ENCODE results near the gene WDR88. TPM values are rescaled to one million over a fixed set of nuclear protein-coding genes. Genes with fewer than 3 reads are reported as not detected.

The WDR88 gene
- total and polyA plus RNA-seq, 2 of the 13 experiments (the other 11 are each of a cell fraction or from before 2014, with no cell fraction given) = not detected

- 0 out of 4 replicates have a peak, but pooled peaks of 1 of the 2 experiments have one; percentile 6 for TF ChIP-seq REST (IDR thresholded peaks at IDR 0.05; ENCODE audit: borderline replicate concordance in 1 of 2, low read depth in 1 of 2, low read length in 2 of 2)
- TF ChIP-seq MYNN (CRISPR knock-in tag; IDR thresholded peaks at IDR 0.05; ENCODE audit: low read depth) = no peak
- peak; percentile 76 for TF ChIP-seq PATZ1 (CRISPR knock-in tag; IDR thresholded peaks at IDR 0.05)
- 0 out of 2 replicates have a peak, but pooled peaks have one; percentile 8 for TF ChIP-seq RAD21 (CRISPR knock-in tag; IDR thresholded peaks at IDR 0.05)
- no peak for TF ChIP-seq JARID2 (CRISPR knock-in tag; IDR thresholded peaks at IDR 0.05; ENCODE audit: insufficient replicate concordance)
- no peak for TF ChIP-seq ZNF207 (IDR thresholded peaks at IDR 0.05; ENCODE audit: borderline replicate concordance)
- 0 out of 2 replicates have a peak, but pooled peaks have one; percentile 63 for TF ChIP-seq ZNF572 (CRISPR knock-in tag; IDR thresholded peaks at IDR 0.05)
- 0 out of 2 replicates have a peak, but pooled peaks have one; percentile 53 for TF ChIP-seq ZNF576 (CRISPR knock-in tag; IDR thresholded peaks at IDR 0.05)
- peak; percentile 41; the same call in 1 of the 2 replicates for TF ChIP-seq ZNF678 (CRISPR knock-in tag; IDR thresholded peaks at IDR 0.05)
- TF ChIP-seq MTF2 (CRISPR knock-in tag; IDR thresholded peaks at IDR 0.05; ENCODE audit: borderline replicate concordance) = 0 out of 2 replicates have a peak, but pooled peaks have one; percentile 7
- no peak for TF ChIP-seq HNF1B (CRISPR knock-in tag; IDR thresholded peaks at IDR 0.05)
- no peak for TF ChIP-seq ZNF326 (CRISPR knock-in tag; IDR thresholded peaks at IDR 0.05; ENCODE audit: borderline replicate concordance)
- TF ChIP-seq MAX (IDR thresholded peaks at IDR 0.05) = no peak
- peak; percentile 10; the same call in 1 of the 2 replicates for TF ChIP-seq ZNF691 (CRISPR knock-in tag; IDR thresholded peaks at IDR 0.05; ENCODE audit: borderline replicate concordance, low read depth)
- TF ChIP-seq MAZ (IDR thresholded peaks at IDR 0.05; ENCODE audit: borderline replicate concordance, low read depth, low read length) = no peak
- TF ChIP-seq MAZ (CRISPR knock-in tag; IDR thresholded peaks at IDR 0.05; ENCODE audit: low read depth) = peak; percentile 36; the same call in 1 of the 2 replicates
- no peak for TF ChIP-seq SIN3B (IDR thresholded peaks at IDR 0.05; ENCODE audit: low read length)
- 0 out of 2 replicates have a peak, but pooled peaks have one; percentile 3 for TF ChIP-seq ZNF136 (CRISPR knock-in tag; IDR thresholded peaks at IDR 0.05; ENCODE audit: low read depth)
- no peak for TF ChIP-seq ZNF354B (CRISPR knock-in tag; IDR thresholded peaks at IDR 0.05)
- TF ChIP-seq ZNF780A (CRISPR knock-in tag; IDR thresholded peaks at IDR 0.05) = no peak
These were observed 44.2 kb downstream of the WDR88 start (continued) for GRCh38 chr19:33175886-33176669.
